KMS-11 (cell line): Measurements from ENCODE around the gene UGT1A8.

ENCODE experiments used
- H2AFZ ChIP-seq: fragments of 200-600 bp; sonication (generic); 2 replicates; pipeline ENCODE4 v1.6.1; 2016; ENCODE audit warnings: antibody characterized with exemption, mixed run types, low read depth
- H3K27ac ChIP-seq: fragments of 200-600 bp; sonication (generic); 2 replicates; pipeline ENCODE4 v1.6.1; 2016; ENCODE audit warnings: mild to moderate bottlenecking, mixed run types
- H3K27me3 ChIP-seq: fragments of 200-600 bp; sonication (generic); 2 replicates; pipeline ENCODE4 v1.6.1; 2017; ENCODE audit warnings: mild to moderate bottlenecking, low read depth, mixed run types, moderate library complexity; ENCODE audit not compliant: insufficient read depth
- H3K36me3 ChIP-seq: fragments of 200-600 bp; sonication (generic); 2 replicates; pipeline ENCODE4 v1.6.1; 2017; ENCODE audit warnings: mild to moderate bottlenecking, mixed run types; ENCODE audit not compliant: insufficient read depth
- H3K4me1 ChIP-seq: fragments of 200-600 bp; sonication (generic); 2 replicates; pipeline ENCODE4 v1.6.1; 2016; ENCODE audit warnings: mild to moderate bottlenecking, low read depth, mixed run types; ENCODE audit not compliant: poor library complexity, severe bottlenecking
- H3K4me2 ChIP-seq: fragments of 200-600 bp; sonication (generic); 2 replicates; pipeline ENCODE4 v1.7.0; 2016; ENCODE audit warnings: mild to moderate bottlenecking, mixed run types
- H3K4me3 ChIP-seq: fragments of 200-600 bp; sonication (generic); IDR thresholded peaks from 2 replicates; pipeline ENCODE4 v1.6.1; 2017; ENCODE audit warnings: low read depth, low read length, mixed read lengths; ENCODE audit not compliant: insufficient read depth
- H3K79me2 ChIP-seq: fragments of 200-600 bp; sonication (generic); 2 replicates; pipeline ENCODE4 v1.6.1; 2016; ENCODE audit warnings: low read depth, mixed run types; ENCODE audit not compliant: insufficient read depth
- H3K9ac ChIP-seq: fragments of 200-600 bp; sonication (generic); 2 replicates; pipeline ENCODE4 v1.6.1; 2016; ENCODE audit warnings: mild to moderate bottlenecking, mixed run types
- H4K20me1 ChIP-seq: fragments of 200-600 bp; sonication (generic); 2 replicates; pipeline ENCODE4 v1.6.1; 2016; ENCODE audit warnings: mild to moderate bottlenecking, mixed run types; ENCODE audit not compliant: insufficient read depth
- CTCF ChIP-seq: fragments of 200-600 bp; sonication (generic); conservative IDR thresholded peaks from 2 replicates; pipeline ENCODE4 v1.6.1; 2017; ENCODE audit warnings: low read depth, mild to moderate bottlenecking, antibody characterized with exemption, low read length, moderate library complexity, mixed read lengths

Gene UGT1A8

DNA sequence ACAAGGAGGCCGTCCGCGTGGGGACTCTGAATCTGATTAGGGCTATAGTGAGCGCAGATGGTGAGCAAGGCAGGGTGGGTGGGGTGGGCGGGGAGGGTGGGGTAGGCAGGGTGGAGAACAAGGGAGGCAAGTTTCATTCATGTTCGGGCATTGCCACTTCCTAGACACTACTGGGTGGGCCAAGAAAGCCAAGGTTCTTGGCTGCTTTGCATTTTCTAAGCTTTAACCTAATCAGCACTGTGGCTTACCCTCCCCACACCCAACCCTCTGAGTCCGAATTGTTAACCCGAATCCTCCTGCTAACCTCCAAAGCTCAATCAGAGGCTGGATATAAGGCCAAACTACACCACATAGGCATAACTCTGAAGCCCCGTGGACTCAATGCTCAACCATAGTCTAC lies 178.8 kb downstream of the UGT1A8 start:
- Histone ChIP-seq H4K20me1 (no peaks in the 10 kb centered on the region), H3K4me2 (no peak overlapping the region), H3K4me3 (no peak overlapping the region), H3K36me3 (no peaks in the 10 kb centered on the region), H3K79me2 (no peaks in the 10 kb centered on the region), H3K4me1 (no peaks in the 10 kb centered on the region), H3K27me3 (no peaks in the 10 kb centered on the region), H2AFZ (no peak overlapping the region), H3K27ac (no peak overlapping the region), H3K9ac (no peak overlapping the region)
- TF ChIP-seq CTCF = no peak

DNA sequence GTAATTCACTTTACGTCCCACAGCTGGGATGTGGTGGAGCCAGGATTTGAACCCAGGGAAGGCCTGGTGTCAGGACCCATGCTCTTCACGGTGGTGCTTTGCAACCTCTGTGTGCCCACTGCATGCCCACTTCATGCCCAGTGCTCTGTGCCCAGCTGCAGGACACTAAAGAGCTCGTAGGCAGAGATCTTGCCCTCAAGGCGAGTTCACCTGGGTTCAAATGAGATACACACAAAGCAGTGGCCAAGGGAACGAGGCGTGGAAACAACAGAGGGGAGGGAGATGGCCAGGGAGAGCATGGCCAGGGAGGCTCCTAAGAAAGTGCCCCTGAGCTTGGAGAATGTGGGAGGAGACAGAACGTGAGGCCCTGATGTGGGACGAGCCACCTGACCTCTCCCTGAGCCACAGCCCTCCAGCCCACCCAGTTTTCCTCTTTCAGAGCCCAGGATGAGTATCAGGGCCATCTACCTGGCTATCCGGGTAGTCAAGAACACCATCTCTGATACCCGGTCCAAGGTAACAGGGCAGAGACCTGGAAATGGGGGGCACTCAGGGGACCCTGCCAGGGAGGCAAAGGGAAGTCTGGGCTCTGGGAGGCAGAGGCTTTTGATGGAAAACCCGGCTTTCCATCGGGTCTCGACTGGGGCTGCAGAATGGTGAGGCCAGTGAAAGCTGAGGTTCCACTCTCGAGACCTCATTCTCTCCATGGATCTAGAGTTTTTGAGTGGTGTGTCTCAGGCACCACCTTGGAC lies 181.1 kb downstream of the UGT1A8 start:
- TF ChIP-seq CTCF = no peak
- Histone ChIP-seq H3K79me2 (no peaks in the 10 kb centered on the region), H3K27ac (no peak overlapping the region), H3K4me1 (no peaks in the 10 kb centered on the region), H3K4me3 (no peak overlapping the region), H3K9ac (no peak overlapping the region), H4K20me1 (no peaks in the 10 kb centered on the region), H3K36me3 (no peaks in the 10 kb centered on the region), H3K27me3 (no peaks in the 10 kb centered on the region), H2AFZ (no peak overlapping the region), H3K4me2 (no peak overlapping the region)

GRCh38 chr2:233799087-233799665 lies 181.7 kb downstream of the UGT1A8 start:
- no peaks in the 10 kb centered on the region for H3K27me3 ChIP-seq
- no peaks in the 10 kb centered on the region for H3K36me3 ChIP-seq
- no peaks in the 10 kb centered on the region for H3K79me2 ChIP-seq
- no peak overlapping the region for H2AFZ ChIP-seq
- no peaks in the 10 kb centered on the region for H3K4me1 ChIP-seq
- no peak overlapping the region for H3K27ac ChIP-seq
- TF ChIP-seq CTCF = no peak
- no peaks in the 10 kb centered on the region for H4K20me1 ChIP-seq
- no peak overlapping the region for H3K4me3 ChIP-seq
- H3K4me2 ChIP-seq = no peak overlapping the region
- H3K9ac ChIP-seq = no peak overlapping the region

GRCh38 chr2:233799716-233800115 lies 182.3 kb downstream of the UGT1A8 start:
- H3K9ac ChIP-seq = no peak overlapping the region

More at GRCh38 chr2:233799716-233800115, 182.3 kb downstream of the UGT1A8 start:
- no peak for TF ChIP-seq CTCF
- H3K27ac ChIP-seq = no peak overlapping the region
- no peak overlapping the region for H3K4me2 ChIP-seq
- H3K27me3 ChIP-seq = no peaks in the 10 kb centered on the region
- H3K36me3 ChIP-seq = no peaks in the 10 kb centered on the region
- no peak overlapping the region for H3K4me3 ChIP-seq
- H3K79me2 ChIP-seq = no peaks in the 10 kb centered on the region
- no peak overlapping the region for H2AFZ ChIP-seq
- H3K4me1 ChIP-seq = no peaks in the 10 kb centered on the region
- no peaks in the 10 kb centered on the region for H4K20me1 ChIP-seq
